Thyroid gland (tissue), 4 donors: ENCODE measurements around the gene POLE4.

Experiments used
- CTCF ChIP-seq, 6 experiments: fragments of 200-600 bp in 3 of 6; fragments of 450-650 bp in 3 of 6; sonication (generic) in 3 of 6; IDR thresholded peaks; one replicate each; pipeline ENCODE4 v1.5.1; 2016 to 2019; ENCODE audit warnings: antibody characterized with exemption in 6 of 6, mild to moderate bottlenecking in 2 of 6, inconsistent platforms in 1 of 6, moderate library complexity in 1 of 6
- POLR2A ChIP-seq, 2 donors: fragments of 450-650 bp; IDR thresholded peaks; one replicate each; pipeline ENCODE4 v1.6.1; 2017; ENCODE audit warnings: antibody characterized with exemption in 2 of 2, mild to moderate bottlenecking in 2 of 2, moderate library complexity in 1 of 2

GRCh38 chr2:75002007-75002406 lies 43.6 kb downstream of the POLE4 start:
- TF ChIP-seq CTCF (IDR thresholded peaks at IDR 0.05): no peak
- TF ChIP-seq POLR2A (IDR thresholded peaks at IDR 0.05): no peak
